Glomerular endothelial cell (primary cell): Measurements from ENCODE around the gene SHISAL2B. TPM values are rescaled to one million over a fixed set of nuclear protein-coding genes. Genes with fewer than 3 reads are reported as not detected.
"Not testable (repeated sequence)": the region's sequence is repeated elsewhere in the genome, so short reads cannot be mapped to it uniquely, and the experiment has no call there.

ENCODE experiments used
- DNase-seq: peaks from one replicate; pipeline ENCODE4 v3.0.0-alpha.2; 2011; ENCODE audit warnings: low read depth, low spot score; ENCODE audit errors: extremely low read depth
- total RNA-seq: library from RNA; depleted of rRNA; stranded (reverse); fragments of >200 nt; gene quantifications from 2 replicates; pipeline ENCODE4 v1.2.3, GENCODE V29; 2015

Gene SHISAL2B
- total RNA-seq, 1 donor from 2014 or later = not detected

GRCh38 chr5:64693636-64694035 lies 3.3 kb downstream of the SHISAL2B start:
- no peak for DNase-seq

GRCh38 chr5:64696414-64696813 lies 6.1 kb downstream of the SHISAL2B start:
- DNase-seq = not testable (repeated sequence)

- DNase-seq = no peak
These were observed 10.5 kb downstream of the SHISAL2B start for GRCh38 chr5:64700765-64701164.

GRCh38 chr5:64706074-64706473 lies 15.8 kb downstream of the SHISAL2B start:
- DNase-seq = not testable (repeated sequence)

GRCh38 chr5:64707191-64707590 lies 16.9 kb downstream of the SHISAL2B start:
- no peak for DNase-seq

- not testable (repeated sequence) for DNase-seq
These were observed 24.2 kb downstream of the SHISAL2B start for GRCh38 chr5:64714495-64714894.

- DNase-seq = no peak
These were observed 32.3 kb downstream of the SHISAL2B start for GRCh38 chr5:64722588-64722987.

GRCh38 chr5:64727150-64727549 lies 36.8 kb downstream of the SHISAL2B start:
- no peak for DNase-seq

GRCh38 chr5:64742411-64742810 lies 52.1 kb downstream of the SHISAL2B start:
- no peak for DNase-seq

- no peak for DNase-seq
These were observed 52.5 kb downstream of the SHISAL2B start for GRCh38 chr5:64742821-64743220.

- DNase-seq = no peak
These were observed 54.6 kb downstream of the SHISAL2B start for GRCh38 chr5:64744914-64745313.

GRCh38 chr5:64746446-64746845 lies 56.1 kb downstream of the SHISAL2B start:
- no peak for DNase-seq

GRCh38 chr5:64749385-64749784 lies 59.1 kb downstream of the SHISAL2B start:
- DNase-seq = no peak

GRCh38 chr5:64754066-64754465 lies 63.8 kb downstream of the SHISAL2B start:
- DNase-seq = no peak

- DNase-seq = no peak
These were observed 68.6 kb downstream of the SHISAL2B start for GRCh38 chr5:64758901-64759300.

GRCh38 chr5:64759960-64760660 lies 69.8 kb downstream of the SHISAL2B start:
- DNase-seq = no peak

GRCh38 chr5:64763948-64764503 lies 73.7 kb downstream of the SHISAL2B start:
- DNase-seq = no peak

- DNase-seq = no peak
These were observed 75.7 kb downstream of the SHISAL2B start for GRCh38 chr5:64765804-64766504.

GRCh38 chr5:64766941-64767340 lies 76.6 kb downstream of the SHISAL2B start:
- no peak for DNase-seq
